GDM1 (cell line): ENCODE measurements around the gene OPRM1.

Experiments used
- DNase-seq: peaks from one replicate; lab custom pipeline; 2025; lab: John Stamatoyannopoulos, UW

Gene OPRM1

DNA sequence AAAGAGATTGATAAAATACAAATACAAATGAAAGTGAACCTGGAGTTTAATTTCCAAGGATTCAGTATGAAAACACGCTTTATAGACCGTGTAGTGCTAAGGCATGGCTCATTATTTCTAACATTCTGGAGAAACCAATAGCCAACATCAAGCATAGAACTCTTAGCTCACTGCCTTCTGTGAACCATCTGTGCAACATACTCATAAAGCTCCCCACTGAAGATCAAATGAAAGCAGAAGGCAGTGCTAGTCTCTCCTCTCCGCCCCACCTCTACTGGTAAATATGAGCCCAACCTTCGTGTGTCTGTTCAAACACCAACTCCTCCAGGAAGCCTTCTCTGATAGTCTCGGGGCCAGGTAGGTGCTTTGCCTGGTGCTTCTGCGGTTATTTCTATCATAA lies 163.9 kb downstream of the OPRM1 start:
- DNase-seq: no peak

DNA sequence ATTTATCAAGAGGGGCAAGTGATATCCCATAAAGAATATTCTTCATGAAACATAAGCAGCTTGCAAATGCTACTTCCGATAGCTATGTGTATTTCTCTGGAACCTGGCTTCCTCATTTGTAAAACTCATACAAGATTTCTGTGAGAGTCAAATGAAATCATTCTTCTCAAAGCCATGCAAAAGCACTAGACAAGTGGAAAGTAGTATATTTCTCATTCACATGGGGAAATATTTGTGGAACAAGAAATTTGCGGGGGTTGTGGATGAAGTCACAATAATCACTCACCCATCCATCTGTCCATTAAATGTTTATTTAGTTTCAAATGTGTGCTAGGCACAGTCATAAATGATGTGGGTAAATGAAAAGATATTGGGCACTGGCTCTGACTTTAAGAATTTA lies 167.1 kb downstream of the OPRM1 start:
- DNase-seq: no peak

DNA sequence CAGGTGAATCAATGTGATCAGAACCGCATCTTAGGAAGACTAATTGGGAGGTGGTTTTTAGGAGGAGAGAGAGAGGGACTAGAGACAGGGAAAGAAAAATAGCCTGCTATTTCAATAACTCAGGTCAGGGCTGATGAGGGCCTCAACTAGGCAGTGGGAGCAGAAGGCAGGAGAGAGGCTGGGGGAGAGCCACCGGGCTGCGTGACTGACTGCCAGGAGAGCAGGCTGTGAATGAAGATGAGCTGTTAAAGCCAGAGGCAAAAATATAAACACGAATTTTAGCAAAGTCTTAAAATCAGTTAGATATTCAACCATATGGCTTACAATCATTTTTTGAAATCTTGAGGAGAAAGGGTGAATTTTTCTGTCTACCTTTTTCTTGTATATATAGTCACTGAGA lies 168.0 kb downstream of the OPRM1 start:
- no peak for DNase-seq

DNA sequence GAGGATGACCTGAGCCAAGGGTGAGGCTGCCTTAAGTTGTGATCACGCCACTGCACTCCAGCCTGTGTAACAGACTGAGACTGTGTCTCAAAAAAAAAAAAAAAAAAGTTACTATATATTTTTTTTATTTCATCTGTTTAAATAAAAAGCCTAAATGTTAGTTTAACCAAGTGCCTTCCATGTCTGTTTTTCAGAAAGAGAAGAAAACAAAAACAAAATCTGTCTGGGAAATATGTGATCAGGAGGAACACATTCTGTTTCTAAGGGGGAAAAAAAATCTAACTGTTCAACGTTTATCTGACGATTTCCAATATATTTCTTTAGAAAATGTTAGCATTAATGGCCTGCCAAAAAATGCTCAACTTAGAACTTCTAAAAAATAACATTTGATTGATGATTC lies 170.5 kb downstream of the OPRM1 start:
- DNase-seq: no peak

DNA sequence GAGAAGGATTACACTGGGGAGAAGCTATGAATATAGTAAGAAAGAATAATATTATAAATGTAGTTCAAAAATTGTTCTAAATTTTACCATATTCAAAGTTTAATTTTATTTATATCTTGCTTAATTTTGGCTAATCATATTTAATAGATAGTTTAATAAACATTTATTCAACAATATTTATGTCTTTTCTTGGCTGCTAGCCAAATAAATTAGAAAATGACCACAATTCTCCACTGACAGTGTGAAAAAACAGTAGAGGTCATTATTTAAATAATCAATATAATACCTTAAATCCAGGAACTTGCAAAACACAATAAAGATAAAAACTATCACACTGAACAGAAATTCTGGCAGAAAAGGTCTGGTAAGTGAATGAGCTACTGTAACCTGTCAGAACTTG lies 171.6 kb downstream of the OPRM1 start:
- DNase-seq: no peak

DNA sequence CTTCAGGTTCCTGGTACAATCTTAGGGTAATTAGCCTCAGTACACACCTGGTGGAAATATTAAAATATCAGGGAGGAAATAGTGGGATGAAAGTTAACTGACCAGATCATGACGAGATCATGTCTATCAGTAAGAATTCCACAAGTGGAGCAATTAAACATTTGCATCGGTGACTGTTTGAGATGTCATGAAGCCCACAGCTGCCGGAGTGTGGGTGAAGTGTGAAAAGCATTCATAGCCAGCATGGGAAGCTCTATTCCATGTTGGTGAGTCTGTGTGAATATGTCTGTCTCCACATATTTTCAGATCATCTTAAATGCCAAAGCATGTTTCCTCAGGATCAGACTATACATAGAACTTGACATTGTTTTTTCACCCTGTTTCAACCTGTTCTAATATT lies 174.7 kb downstream of the OPRM1 start:
- DNase-seq: no peak

DNA sequence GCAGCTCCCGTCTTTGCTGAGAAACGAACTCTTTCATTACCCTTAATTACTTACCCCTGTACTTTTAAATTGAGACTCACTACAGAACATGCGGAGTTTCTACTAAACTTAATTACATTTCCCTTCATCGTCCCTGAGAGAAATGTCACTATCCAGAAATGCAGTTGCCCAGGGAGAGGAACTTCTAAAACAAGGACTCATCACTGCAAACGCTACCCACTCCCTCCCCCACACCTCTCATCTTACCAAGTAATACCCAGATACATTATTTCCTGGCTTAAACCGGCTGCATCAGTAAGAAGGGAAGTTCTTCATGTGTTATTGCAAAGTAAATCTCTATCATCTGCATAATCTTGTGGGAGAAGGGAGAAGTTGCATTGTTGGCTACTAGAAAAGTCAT lies 179.3 kb downstream of the OPRM1 start:
- DNase-seq: peak; percentile 31

DNA sequence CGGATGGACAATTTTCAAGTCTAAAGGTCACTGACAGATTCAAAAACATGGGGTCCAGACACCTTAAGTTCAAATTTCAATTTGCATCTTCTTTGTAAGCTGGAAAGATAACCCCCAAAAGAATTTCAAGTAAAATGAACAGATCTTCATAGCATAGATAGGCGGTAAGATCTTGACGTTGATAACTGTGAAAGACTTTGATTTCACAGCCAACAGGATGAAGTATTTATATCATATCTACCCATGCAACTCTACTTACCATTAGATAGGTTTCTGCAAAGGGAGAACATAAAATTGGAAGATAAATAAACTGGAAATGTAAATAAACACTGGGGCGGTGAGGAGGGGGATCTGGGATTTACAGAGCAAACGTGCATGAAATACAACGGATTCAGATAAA lies 179.7 kb downstream of the OPRM1 start:
- no peak for DNase-seq

DNA sequence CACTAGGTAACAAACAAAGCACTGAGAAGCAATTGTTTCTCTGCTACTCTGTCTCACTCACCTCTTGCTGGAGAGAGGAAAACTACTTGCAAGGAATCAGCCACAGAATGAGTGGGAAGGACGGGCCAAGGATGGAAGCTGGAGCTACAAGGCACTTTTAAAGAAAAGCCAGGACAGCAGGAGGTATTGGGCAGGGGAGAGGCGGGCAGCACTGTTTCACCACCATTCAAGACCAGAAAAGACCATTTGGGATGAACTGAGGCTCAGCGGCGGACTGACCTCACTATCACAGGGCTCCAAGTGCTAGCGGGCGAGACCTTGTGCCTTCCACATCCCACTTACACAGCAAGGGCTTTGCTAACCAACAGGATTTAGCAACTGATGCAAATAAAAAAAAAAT lies 180.2 kb downstream of the OPRM1 start:
- DNase-seq: no peak

DNA sequence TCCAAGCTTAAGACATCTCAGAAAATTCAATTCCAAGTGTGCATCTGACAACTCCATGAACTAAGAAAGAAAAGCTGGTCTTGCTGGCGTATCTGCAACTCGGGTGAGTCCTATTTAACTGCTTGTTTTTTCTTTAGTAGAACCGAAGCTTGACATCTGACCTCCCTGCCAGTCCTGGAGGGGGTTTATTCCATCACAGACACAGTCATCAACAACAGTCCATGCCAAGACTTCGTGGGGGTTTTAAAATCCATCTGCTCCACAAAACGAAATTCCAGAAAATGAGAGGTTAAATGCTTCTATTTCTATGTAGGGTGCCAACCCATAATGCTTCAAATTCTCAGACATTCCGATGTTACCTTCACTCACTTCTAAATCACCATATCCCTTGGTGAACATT lies 183.7 kb downstream of the OPRM1 start:
- no peak for DNase-seq

DNA sequence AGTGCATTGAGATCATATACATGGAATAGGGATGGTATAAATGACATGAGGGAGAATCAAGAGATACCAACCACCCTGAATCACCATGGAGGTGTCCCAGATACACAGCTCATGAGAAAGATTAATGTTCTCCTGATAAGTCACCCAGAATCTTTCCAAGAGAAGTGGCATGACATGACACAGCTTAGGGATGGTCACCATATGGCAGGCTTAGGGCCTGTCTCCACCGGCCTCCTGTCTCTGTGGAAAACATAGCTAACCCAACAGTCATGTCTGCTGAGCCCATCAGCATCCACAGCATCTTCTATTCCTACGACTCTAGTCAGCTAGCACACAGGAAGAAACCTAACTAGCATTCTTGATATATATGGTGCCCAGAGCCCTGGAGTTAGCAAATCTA lies 184.3 kb downstream of the OPRM1 start:
- no peak for DNase-seq

DNA sequence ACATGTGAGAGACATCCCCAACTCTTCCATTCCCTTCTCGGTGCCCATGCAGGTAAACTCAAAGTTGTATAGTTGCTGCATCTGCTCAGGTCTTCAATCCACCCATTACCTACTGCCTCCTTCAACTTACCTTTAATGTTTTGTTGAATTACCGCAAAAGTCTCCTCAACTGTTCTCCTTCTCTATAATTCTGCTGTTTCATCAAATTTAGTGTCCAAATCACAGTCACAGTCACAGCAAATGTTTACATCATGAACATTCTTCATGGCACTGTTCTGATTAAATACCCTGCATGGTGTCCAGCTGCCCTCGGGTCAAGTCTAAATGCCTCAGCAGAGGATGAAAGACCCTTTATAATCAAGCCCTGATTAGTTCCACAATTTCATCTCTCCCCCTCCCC lies 187.4 kb downstream of the OPRM1 start:
- no peak for DNase-seq

DNA sequence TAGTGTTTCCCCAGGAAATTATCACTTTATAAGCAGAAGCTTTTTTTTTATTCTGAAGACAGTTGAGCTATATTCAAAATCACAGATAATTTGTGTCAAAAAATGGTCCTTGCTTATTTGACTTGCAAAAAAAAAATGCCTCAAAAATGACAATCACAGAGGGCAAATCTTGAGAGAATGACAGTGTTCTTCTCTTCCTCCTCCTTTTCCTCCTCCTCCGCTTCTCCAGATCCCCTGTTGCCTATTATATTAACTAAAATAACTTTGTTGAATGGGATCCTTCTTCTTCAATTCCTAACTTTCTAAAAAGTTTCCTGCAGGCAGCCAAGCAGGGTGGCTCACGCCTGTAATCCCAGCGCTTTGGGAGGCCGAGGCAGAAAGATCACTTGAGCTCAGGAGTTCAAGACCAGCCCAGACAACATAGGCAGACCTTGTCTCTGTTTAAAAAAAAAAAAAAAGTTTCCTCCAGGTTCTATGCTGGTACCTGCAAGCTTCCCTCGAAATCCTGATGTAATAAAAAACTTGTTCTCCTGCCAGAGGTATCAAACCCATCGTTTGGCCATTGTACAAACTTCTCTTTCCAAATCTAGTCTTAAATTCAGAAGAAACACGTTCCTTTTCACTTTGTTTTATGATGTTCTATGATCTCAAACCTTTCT lies 189.0 kb downstream of the OPRM1 start:
- no peak for DNase-seq

DNA sequence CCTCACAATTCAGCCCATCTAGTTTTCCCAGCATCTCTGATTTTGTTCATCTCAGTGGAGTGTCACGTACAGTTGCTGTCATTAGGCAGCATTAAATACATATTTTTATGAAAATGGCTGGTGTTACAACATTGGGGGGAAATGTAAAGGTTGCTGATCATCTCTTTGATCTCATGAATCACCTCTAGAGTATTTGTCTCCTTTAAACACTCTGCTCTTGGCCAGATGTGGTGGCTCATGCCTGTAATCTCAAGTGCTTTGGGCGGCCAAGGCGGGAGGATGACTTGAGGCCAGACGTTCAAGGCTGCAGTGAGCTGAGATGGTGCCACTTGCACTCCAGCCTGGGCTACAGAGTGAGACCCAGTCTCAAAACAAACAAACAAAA lies 189.5 kb downstream of the OPRM1 start:
- no peak for DNase-seq

DNA sequence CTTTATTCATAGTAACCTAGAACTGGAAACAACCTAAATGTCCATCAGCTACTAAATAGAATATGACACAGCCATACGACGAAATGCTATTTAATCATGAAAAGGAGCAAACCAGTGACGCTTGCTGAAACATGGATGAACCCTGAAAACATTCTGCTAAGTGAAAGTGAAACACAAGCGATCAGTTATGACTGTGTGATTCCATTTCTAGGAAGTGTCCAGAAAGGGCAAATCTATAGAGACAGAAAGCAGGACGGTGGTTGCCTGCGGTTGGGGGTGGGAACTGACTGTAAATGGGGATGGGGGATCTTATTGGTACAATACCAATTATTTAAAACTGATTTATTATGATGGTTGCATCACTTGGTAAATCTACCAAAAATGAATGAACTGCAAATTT lies 190.7 kb downstream of the OPRM1 start:
- DNase-seq: no peak

DNA sequence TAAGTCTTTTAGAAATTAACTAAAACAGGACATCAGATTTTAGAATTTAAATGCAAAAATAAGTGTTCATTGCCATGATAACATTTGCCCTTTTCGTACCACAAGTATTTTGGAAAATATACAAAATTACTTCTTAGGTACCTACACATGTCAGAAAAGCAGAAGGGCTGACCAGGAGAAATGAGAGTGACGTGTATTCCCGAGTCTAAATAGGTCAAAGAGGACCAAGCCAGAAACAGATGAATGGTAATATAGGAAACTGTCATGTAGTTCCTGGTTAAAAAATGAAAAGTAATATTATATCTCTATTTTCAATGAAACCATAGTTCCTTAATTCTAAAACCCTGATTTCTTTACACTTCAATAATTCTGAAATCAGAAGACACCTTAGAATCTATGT lies 191.4 kb downstream of the OPRM1 start:
- DNase-seq: no peak

DNA sequence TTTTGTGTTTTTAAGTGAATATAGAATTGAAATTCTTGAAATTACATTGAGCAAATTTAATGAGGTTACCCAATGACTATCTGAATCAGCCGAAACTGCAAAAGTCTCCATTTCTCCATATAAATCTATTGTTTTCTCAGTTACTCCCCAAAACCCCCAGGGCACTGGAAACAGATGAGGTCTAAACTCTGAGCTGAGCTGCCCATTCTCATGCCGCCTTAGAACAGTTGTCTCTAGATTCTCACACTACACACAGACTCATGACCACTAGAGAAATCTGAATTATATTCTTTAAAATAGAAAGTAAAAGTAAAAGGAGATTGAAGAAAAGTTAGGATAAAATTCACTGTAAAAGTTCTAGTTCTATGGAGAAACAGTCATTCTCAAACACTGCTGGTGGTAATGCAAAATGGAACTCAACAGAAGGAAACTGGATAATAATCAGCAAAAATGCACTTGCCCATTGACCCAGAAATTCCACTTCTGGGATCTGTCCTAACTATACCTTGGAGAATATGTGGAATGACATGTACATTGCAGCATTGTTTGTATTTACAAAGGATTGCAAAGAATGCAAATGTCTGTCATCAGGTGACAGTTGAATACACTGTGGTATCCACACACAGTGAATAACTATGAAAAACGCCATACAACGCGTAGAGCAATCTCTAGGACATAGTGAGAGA lies 192.0 kb downstream of the OPRM1 start:
- DNase-seq: no peak

DNA sequence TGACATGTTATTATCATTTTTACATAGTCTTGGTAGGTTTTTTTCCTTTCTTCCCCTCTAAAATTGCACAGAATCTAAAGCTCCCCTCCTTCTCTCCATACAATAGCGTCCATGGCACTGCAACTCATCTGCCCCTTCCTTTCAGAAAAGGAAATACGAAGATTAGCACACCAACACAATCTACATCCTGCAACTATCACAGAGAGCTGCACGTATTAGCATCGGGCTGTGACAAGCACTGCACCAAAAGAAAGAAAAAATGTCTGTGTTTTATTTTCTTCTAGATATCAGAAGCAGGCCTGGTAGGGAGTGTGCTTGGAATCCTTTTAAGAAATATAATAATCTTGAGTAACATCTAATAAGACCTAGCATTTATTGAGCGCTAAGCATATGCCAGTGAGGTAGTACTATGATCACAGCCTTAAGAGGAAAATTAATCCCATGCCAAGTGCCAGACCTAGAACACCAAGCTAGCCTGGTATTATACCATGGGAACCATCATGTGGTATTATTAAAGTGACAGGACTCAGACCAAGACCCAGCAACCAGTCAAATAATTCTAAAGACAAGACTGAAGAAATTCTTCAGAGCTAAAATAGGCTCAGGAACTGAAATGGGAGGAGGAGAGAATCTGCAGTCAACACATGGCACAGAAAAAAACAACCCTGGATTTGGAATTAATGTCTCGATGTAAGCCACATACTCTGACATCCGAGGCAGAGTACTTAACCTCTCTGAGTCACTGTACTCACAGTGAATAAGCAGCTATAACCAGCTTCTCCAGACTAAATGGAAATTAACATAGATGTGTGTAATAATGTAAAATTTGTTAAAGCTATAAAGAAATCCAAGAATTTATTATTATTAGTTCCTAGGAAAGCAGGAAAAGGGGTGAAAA lies 193.2 kb downstream of the OPRM1 start:
- DNase-seq: no peak

DNA sequence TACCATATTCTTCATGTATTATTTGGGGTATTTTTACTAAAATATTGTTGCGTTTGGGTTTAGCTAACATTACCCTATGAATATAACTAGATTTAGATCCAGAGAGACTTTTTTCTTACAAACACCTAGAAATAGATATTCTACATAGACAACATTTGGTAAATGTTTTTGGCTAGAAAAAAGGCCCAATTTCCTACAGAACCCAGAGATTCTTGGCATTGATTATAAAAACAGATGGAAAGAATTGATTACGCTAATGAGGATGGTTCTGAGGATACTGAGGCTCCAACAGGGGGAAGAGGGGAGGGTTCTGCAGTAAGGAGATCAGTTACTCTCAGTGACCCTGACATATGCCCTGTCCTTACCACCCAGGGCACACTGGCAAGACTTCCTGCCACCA lies 194.3 kb downstream of the OPRM1 start:
- DNase-seq: no peak

DNA sequence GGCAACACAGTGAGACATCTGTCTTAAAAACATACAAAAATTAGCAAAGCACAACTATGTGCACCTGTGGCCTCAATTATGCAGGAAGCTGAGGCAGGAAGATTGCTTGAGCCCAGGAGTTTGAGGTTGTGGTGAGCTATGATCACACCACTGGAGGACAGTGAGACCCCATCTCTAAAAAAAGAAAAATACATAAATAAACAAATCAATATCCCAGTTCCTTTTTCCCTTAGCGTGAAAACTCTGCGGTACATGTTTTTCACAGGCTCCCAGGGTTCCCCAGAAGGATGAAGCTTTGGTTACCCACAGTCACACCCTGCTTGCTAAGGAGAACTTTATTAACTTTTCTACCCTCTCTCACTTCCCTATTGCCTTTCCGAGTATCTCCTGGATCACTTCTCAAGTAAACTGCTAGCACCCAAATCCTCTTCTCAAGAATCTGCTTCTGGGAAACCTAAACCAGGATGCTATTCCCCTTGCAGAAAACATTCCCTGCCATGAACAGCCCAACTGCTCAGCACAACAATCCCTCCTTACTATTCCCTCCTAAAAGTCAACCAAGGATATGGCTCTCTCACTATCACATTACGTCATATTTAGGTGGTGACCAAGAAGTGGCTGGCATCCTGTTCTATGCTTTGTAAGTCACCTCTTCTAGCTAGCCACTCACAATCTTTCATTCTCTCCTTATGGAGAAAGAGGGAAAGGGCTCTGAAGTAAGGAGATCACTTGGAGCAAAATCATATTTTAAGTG lies 195.2 kb downstream of the OPRM1 start:
- DNase-seq: no peak

DNA sequence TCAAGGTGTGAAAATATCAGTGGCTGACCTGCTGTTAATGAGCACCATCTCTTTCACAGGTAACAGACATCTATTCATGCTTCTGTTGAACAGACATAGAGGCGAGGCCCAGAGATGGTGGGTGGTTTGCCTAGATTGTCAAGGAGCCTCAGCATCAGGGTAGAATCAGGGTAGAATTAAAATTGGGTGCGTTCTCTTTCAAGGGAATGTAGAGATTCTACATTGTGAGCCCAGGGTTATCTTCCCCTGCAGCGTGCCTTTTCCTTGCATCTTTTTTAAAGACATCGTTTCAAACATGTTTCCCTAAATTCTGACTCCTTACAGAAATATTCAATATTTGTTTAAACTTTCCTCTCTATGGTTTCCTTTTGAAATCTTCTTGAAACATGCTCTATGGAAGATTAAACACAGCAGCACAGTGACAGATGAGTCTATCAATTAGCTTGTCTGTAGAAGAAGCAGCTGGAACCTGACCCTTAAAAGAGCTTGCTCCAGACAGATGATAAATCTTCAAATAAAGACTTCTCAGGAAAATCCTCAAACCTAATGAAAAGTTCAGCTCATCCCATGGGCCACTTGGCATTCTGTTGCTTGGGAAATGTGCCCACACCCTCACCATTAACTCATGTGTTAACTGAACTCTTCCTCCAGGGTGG lies 197.7 kb downstream of the OPRM1 start:
- DNase-seq: no peak

DNA sequence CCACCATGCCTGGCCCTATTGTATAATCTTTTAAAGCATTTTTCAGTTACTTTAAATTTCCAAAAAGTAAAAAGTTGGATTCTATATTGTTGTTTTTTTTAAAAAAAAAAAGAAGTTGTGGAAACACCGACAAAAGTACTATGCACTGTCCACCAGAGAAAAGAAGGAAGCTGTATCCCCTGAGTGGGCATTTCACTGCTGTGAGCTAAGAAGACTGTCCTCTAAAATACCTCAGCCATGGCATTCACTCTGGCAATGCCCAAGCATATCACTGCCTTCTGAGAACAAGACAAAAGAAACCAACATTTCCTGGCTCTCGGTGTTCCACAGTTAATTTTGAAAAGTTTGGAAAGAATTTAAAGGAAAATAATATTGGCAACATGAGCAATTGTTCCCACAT lies 199.8 kb downstream of the OPRM1 start:
- DNase-seq: no peak
